ENCODE results near the gene KAZN.

The KAZN gene

DNA sequence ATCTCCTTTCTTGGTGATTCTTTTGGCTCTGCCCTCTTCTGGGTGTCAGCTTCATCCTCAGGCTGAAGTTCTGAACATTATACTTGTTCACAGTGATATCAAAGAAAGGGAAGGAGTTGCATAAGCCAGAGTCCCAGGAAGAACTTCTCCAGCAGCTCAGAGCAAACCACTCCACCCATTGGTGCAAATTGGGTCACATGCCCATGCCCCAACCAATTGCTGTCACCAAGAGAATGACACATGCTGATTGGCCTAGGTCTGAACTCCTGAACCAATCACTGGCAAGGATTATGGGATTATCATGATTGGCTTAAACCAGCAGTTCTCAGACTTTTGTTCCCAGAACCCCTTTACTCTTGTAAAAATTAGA, 298.6 kb downstream of the KAZN start:
- no peak for DNase-seq

DNA sequence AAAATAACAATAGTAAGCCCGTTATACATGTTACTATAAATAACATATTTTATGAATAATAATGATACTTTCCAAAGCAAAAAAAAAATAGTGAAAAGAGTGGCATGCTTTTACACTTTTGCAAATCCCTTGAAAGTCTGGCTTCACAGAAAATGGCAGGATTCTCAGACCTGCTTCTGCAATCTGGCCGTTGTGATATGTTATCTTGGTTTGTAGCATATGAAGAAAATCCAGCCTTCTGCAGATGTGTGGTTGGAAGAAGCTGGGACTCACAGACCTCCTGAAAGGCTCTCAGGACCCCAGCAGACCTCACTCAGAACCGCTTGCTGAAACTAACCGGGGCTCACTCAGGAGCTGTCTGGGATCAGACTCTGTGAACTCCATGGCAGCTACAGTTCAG, 299.1 kb downstream of the KAZN start:
- DNase-seq: no peak

DNA sequence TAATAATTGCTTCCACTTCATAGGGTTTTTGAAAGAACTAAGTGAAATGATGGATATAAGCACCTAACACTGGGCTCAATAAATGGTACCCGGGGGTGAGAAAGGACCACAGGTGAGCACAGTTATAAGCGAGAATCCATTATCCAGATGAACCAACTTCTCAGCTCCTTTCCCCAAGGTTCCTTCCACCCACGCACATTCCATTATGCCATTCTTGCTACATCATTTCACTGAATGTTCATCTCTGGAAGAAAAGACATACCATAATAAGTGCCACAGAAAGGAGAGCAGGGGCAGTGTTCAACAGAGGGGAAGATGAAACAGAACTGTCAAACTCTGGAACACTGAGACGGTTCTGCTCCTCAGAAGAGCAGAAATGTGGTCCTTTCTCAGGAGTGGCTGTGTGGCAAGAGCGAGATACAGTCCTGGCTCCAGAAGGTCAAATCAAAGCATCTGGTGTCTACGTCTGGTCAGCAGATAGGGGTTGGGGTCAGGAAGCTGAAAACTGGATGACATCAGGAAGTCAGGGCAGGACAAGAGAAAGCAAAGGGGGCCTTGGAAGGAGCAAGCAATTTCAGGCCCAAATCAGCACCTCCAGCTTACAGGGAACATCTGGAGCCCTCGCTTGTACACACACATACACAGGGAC, 299.6 kb downstream of the KAZN start:
- no peak for DNase-seq

DNA sequence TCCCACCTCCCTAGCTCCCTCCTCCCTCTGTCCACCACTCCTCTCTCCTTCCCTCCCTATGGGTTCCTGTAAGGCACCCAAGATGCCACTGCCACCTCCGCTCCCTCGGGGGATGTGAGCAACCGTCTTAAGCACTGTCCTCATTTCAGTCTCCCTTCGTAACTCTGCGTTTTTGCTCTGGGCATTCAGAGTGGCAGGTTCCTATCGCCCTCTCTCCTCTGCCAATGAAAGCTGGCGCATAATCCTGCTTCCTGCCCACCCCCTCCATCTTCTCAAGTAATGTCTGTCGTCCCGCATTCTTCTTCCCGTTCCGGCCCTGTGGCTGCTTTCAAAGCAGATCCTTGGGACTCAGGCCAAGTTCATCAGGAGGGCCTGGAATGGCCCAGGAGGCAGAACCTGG, 301.2 kb downstream of the KAZN start:
- no peak for DNase-seq

DNA sequence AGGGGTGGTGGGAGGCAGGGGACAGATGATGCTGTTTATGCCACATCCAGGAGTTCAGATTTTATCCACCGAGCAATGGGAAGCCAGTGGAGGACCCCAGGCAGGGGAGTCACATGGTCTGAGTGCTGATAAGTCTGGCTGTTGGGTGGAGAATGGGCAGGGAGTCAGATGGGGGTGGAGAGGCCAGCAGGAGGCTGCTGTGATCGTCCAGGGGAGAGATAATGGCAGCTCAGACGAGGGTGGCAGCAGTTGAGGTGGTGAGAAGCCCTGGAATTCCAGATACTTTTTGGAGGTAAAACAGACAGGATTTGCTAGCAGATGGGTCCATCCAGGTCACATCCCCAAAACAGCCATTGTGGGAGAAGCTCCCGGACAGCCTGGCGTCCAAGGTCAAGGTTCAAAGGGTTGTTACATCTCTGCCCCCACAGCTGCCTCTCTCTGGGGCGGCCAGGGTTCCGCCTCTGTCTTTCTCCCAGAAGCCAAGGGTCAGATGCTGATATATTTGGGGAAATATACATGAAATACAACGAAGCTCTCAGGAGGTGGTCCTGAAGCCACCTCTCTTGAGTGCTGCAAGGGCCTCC, 303.0 kb downstream of the KAZN start:
- no peak for DNase-seq

DNA sequence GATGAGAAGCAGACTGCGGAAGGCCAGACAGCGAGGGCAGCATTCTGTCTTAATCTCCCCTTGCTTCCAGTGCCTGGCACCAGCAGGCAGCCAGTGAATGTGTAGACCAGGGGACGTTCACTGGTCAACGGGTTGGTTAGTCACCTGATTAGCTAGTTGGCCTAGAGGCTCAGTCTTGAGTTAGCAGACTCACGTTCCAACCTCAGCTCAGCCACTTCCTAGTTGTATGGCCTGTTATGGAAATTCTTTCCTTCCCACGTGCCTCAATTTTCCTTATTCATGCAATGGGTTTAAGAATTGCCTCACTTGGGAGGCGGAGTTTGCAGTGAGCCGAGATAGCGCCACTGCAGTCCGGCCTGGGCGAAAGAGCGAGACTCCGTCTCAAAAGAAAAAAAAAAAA, 305.4 kb downstream of the KAZN start:
- DNase-seq: no peak

DNA sequence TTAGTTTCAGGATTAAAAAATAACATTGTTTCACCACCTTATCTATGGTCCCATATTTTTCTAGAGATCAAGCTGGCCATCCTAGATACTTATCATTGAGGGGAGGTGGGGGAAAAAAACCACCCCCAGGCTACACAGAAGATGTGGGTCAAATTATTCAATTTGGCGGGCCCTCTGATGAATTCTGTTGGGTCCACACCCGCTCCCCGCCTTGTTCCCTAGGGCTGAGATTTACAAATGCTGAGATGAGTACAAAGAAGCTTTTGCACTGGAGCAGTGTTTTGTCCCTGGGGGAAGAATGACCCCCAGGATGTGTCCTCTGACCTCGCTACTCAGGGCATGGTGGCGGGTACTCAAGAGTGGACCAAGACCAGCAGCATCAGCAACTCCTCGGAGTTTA, 308.2 kb downstream of the KAZN start:
- no peak for DNase-seq

DNA sequence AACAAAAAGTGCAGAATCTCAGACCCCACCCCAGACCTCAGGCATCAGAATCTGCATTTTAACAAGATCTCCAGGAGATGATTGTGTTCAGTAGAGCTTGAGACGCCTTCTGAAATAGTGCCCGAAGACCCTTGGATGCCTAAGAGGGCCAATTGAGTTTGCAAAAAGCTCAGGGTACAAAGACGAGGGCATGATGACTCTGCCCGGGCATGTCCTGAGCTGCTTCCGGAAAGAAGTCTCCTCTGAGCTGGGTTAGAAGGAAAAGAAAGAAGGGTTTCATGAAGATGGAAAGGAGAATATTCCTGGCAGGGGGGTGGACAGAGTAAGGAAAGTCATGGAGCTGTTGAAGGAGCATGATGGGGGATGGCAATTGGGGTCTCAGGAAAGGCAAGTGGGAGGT, 308.9 kb downstream of the KAZN start:
- no peak for DNase-seq

DNA sequence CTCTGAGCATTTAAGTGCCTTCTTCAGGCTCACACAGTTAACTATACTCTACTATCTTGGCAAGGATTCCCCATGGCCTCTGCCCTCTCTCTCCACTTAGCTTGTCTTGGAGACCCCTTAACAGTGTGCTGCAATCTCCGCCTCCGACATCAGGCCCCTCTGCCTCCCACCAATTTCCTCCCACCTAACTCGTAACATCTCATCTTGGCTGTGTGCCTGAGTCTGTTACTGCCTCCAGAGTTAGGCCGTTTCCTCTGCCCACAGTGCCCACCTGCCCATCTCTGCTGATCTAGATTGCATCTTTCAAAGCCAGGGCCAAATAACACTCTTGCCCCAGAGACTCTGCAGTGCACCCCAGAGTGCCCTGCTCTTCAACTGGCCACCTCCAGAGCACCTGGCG, 310.8 kb downstream of the KAZN start:
- no peak for DNase-seq

DNA sequence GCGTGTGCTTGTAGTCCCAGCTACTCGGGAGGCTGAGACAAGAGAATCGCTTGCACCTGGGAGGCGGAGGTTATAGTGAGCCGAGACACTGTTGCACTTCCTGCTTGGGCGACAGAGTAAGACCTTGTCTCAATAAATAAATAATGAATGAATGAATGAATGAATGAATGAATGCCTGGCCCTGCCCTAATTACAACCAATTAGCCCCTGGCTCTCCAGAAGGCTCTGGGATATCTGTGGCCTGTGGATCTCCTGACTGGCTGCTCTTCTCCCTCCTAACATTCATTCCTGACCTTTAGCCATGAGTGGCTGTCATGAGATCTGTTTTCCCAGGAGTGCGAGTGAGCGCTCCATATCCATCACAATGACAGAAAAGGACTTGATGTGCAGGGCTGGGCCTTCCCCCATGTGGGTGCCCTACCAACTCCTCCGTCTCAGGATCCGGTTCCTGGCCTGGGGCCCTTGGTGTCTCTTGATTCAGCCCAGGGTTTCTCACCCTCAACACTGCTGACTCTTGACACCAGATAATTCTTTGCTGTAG, 311.5 kb downstream of the KAZN start:
- DNase-seq: no peak

DNA sequence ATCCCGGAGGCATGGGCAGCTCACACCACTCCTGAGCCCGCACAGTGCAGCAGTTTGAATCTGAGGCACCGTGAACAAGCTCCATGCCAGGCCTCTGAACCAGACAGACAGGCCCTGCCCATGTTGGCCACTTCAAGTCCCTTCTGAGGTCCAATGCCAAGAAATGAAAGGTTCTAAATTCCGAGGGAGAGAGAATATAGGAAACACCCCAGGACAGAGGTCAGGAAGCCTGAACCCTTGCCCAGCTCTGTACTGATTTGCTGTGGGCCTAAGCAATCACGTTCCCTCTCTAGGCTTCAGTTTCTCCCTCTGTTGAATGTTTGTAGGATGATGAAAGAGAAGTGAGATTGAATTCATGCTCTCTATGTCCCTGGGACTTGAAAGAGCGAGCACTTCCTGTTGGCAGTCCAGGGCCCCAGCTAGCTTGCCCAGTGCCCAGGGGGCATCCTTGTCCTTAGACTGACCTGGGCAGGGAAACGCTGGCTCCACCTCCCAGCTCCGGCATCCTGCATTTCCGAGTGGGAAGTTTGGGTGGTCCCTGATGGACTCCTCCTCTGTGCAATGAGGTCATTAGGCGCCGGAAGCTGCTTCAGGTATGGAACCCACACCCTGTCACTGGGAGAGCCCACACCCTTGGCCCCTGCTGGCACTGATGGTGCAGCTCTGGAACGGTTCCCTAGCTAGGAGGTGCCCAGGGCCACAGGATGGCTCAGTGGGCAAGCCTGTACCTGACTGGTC, 312.7 kb downstream of the KAZN start:
- DNase-seq: no peak

DNA sequence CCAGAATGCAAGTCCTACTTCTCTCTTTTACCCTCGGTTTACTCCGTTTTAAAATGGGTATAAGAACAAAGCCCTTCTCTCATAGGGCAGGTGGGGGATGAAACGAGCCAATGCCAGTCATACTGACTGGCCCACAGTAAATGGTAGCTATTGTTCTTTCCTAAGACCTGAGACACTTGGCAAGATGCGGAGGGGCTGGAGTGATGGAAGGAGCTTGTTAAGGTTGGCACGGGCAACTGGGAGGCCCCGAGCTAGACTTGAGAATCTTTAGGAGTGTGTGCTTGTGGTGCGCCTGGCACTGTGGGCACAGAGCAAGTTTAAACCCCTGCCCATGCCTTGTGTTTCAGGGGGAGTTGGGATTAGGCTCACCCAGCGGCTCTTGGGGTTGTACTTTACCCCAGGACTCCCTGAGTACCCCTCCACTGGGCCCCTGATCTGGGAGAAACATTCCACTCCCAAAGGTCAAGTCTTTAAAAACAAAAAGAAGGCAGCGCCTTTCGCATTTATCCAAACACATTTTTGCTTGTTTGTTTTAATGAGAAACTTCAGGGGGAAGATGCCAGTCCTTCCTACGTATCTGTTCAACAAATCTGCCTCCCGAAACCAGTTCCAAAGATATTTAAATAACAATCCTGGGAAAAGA, 314.5 kb downstream of the KAZN start:
- DNase-seq: no peak

DNA sequence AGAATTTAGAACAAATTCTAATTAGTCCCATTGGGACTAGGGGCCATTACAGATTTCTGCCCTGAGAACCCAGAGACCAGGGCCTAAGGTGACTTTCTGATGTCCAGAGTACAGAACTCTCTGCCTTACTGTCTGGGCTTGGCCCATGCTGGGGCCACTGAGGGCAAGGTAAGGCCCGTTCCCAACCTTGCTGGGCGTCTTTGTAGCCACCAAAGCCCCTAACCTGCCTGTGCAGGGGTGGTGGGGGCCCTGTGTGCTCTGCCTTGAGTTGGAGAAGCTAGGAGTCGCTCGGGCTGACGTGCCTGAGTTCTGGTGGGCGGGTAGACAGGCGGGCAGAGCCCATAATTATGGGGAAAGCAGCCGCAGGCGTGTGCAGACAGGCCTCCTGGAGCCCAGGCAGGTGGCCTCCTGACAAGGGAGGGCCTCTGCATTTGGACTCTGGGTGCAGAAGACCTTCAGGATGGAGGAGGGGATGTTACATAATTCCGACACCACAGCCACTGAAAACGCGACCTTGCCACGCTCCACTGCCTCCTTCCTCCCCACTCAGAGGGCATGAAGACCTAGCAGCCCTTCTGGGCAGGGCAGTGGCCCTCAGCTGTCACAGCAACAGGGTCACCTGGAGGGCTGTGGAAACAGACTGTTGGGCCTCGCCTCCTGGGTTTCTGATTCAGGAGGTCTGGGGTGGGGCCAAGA, 315.1 kb downstream of the KAZN start:
- DNase-seq: no peak

DNA sequence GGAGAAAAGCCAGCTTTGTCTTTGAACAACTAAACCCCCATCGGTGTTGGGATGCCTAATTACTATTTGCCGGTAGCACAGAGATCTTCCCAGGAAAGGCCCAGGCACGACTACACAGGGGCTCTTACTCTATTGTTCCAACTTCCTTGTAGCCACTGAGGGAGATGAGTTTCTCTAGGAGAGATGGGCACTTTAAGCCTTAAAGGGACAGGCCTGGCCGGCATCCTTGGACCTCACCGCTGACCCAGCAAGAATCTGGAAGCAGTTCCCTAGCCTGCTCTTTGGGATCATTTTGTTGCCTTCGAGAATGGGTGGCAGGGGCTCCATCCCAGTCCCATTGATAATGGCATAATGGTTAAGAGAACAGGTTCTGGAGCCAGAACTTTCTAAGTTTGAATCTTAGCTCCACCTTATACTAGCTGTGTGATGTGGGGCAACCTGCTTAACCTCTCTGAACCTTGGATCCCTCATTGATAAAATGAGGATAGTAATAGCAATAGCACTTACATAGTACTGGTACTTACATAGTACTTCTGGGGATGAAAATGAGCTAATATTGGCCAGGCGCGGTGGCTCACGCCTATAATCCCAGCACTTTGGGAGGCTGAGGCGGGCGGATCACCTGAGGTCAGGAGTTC, 316.0 kb downstream of the KAZN start:
- DNase-seq: no peak

DNA sequence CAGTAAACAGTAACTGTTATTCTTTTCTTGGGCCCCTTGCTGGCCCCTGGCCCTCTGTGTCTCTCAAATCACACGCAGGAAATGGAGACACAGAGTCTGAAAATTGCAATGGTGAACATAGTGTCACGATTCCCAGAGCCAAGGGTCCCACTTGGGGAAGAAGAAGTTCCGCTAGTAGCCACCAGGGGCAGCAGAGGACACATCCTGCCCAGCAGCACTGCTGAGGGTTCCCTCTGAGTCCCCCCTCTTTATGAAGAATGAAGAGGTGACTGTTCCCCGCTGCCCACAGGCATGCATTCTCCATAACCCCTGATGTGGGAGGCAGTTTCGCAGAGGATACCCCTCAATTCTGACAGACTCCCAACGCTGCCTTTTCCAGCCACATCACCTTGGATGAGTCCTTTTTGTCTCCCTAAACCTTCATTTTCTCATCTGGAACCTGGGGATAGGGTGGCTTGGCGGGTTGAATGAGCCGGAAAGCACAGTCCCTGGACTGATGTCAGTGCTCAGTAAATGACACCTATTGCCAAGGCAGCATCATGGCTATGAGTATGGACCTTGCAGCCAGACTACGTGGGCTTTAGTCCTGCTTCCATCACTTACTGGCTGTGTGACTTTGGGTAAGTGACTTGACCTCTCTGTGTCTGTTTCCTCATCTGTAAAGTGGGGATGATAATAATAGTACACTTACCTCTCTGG, 317.0 kb downstream of the KAZN start:
- peak; percentile 10 to 22 for DNase-seq

DNA sequence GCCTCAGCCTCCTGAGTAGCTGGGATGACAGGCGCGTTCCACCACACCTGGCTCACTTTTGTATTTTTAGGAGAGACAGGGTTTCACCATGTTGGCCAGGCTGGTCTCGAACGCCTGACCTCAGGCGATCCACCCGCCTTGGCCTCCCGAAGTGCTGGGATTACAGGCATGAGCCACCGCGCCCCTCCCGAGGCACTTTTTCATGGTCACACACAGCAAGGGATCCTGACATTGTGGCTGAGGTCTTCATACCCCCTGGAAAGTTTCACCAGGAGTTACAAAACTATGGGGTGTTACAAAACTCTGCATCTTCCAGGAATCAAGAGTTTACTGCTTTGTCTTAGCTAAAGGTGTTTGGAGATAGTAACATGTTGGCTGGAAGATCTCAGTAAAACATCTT, 320.8 kb downstream of the KAZN start:
- no peak for DNase-seq

DNA sequence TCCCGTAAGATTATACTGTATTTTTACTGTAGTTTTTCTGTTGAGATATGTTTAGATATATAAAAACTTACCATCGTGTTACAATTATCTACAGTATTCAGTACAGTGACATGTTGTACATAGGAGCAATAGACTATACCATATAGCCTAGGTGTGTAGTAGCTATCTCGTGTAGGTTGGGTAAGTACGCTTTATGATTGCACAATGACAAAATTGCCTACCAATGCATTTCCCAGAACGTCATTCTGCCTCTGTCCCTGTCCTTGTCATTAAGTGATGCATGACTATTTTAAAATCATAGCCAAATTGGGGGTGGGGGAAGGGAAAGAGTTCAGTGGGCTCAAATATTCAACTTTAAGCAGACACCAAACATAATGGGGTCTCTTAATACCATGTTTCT, 321.3 kb downstream of the KAZN start:
- no peak for DNase-seq

DNA sequence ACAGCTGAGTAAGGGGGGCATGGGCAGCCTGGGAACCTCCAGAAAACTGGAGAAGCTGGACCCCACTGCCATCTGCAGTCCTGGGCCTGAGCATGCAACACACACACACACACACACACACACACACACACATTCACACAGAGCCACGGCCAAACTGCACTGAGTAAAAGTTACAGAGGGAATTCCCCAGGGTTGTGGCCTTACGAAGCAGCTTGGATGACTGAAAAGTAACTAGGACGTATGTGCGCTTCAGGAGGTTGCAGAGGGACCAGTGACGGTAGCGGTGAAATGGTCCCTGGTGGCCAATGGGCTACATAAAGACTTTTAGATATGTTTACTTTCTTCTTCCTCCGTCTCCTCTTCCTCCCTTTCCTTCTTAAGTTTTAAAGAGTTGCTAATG, 322.6 kb downstream of the KAZN start:
- no peak for DNase-seq

DNA sequence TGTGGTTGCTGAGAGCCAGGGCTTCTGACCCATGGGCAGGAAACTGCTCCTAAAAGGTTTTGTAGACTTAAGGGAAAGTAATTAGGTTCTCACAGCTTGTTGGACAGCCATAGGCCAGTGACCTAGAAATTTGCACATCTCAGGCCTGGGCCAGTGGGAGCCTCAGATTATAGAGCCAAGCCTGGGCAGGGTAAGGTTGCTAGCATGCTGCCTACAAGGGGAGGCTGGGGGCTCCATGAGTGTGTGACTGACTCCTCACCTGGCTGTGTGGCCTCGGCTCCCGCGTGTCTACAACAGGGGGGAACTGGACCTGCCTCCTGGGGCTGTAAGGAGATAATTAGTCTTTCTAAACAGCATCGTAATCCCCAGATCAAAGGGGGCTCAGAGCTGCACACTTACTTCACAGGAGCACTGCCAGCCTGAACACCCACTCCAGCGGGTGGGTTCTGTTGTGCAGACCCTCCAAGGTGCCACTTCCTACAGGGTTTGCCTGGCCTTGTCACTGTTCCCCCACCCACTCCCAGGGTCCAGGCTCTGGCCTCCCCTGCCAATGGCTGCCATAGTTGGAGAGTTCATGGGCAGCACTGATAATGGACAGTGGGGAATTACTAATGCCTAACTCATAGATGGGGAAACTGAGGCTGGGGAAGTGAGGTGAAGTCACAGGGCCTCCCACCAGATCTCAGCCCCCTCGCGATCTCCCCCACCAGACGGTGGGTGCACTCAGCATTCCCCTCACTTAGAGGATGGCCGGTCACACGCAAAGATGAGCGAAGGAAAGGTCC, 324.6 kb downstream of the KAZN start:
- DNase-seq: no peak

DNA sequence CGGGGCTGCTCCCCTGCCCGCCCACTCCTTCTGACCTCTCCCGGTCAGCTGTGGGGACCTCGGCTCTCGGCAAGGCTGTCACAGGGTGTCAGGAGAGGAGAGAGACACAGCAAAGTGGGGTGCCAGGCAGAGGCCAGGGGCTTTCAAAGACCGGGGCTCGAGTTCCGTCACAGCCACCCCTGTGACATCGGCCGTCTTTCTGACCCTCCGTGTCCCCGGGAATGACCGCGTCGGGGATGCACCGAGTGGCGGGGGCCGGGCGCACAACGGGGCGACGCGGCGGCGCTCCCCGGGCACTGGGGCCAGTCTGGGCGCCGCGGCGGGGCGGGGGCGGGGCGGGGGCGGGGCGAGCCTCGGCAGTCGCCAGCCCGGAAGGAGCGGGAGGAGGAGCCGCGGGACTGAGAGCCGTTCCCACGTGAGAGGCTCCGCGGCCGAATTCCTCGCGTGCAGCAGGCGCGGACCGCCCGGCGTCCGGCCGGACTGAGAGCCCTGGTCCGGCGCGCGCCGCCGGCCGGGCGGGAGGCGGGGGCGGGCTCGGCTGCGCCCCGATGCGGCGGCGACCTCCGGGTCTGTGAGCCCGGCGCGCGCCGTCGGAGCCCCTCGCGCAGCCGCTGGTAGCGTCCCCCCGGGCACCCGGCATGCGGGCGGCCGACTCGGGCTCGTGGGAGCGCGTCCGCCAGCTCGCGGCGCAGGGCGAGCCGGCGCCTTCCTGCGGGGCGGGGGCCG, 325.4 kb downstream of the KAZN start:
- DNase-seq: peak; percentile 10 to 26
